ENCODE data around the gene PALLD. TPM values are rescaled to one million over a fixed set of nuclear protein-coding genes. Genes with fewer than 3 reads are reported as not detected.

The PALLD gene
- total RNA-seq, 6 experiments from 2014 or later: 7.7 to 81.6 (median 24.8) TPM

GRCh38 chr4:168621806-168622589, 125.1 kb downstream of the PALLD start:
- no peak overlapping the region for H3K27ac ChIP-seq
- H3K27me3 ChIP-seq: no peaks in the 10 kb centered on the region
- H3K4me3 ChIP-seq: no peak overlapping the region
- no peaks in the 10 kb centered on the region for H3K36me3 ChIP-seq
- DNase-seq (no peak), ATAC-seq (no peak)
- intact Hi-C loops (cut with DNase I): no loop called here
- no peak for TF ChIP-seq CTCF (IDR thresholded peaks at IDR 0.05)
- TF ChIP-seq POLR2A (IDR thresholded peaks at IDR 0.05): no peak
- WGBS (ENCODE audit: insufficient coverage, low coverage, low lambda C conversion rate, missing lambda C conversion rate): 73% methylated on average over 9 of the region's 9 CpGs
- H3K9me3 ChIP-seq: no peaks in the 10 kb centered on the region
- H3K4me1 ChIP-seq: no peaks in the 10 kb centered on the region

DNA sequence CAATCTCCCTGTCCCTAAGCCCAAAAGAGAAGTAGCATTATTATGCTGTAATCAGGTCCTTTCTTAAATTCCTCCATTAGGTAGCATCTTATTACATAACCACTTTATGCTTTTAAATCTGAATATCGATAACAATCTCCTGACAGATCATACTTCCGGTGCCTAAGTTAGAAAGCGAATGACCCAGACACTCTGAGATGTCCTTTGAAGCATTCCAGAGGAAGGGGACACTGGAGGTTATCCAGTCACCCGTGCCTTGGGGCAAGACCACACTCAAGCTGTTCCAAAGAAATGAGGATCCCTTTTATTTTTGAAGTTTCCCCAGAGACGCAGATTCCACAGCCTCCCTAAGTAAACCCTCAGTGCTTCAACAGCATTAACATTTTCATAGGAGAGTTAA, 125.7 kb downstream of the PALLD start:
- DNase-seq: no peak
- 54% methylated on average over 5 of the region's 5 CpGs for WGBS (ENCODE audit: insufficient coverage, low coverage, low lambda C conversion rate, missing lambda C conversion rate)
- intact Hi-C loops (cut with DNase I): no loop called here
- no peaks in the 10 kb centered on the region for H3K36me3 ChIP-seq
- H3K4me3 ChIP-seq: no peak overlapping the region
- no peak for ATAC-seq
- H3K27me3 ChIP-seq: no peaks in the 10 kb centered on the region
- no peaks in the 10 kb centered on the region for H3K4me1 ChIP-seq
- no peak overlapping the region for H3K27ac ChIP-seq
- no peak for TF ChIP-seq POLR2A (IDR thresholded peaks at IDR 0.05)
- TF ChIP-seq CTCF (IDR thresholded peaks at IDR 0.05): no peak
- no peaks in the 10 kb centered on the region for H3K9me3 ChIP-seq

GRCh38 chr4:168623011-168623410, 126.2 kb downstream of the PALLD start:
- no peaks in the 10 kb centered on the region for H3K36me3 ChIP-seq
- no peak overlapping the region for H3K4me3 ChIP-seq
- ATAC-seq (no peak), DNase-seq (no peak)
- no peaks in the 10 kb centered on the region for H3K4me1 ChIP-seq
- H3K27ac ChIP-seq: no peak overlapping the region
- no peaks in the 10 kb centered on the region for H3K27me3 ChIP-seq
- TF ChIP-seq CTCF (IDR thresholded peaks at IDR 0.05): no peak
- TF ChIP-seq POLR2A (IDR thresholded peaks at IDR 0.05): no peak
- intact Hi-C loops (cut with DNase I): no loop called here
- no peaks in the 10 kb centered on the region for H3K9me3 ChIP-seq

DNA sequence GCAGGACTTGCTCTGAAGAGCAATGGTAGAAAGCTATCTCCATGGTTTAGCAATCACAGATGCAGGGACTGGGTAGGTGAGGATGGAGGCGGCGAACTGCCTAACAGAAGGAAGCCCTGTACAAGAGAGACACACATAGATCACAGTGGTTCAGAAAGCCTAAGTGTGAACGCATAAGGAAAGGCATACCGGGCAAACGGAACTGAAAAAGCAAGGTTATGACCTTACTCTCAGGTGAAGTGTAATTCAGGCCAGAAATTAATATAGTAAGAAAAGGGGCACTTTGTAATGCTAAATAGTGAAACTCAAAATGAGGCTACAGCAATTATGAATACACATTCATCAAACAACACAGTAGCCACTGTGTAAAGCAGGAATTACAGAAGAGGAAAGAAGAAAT, 126.6 kb downstream of the PALLD start:
- ATAC-seq (no peak), DNase-seq (no peak)
- no peaks in the 10 kb centered on the region for H3K4me1 ChIP-seq
- no peak overlapping the region for H3K27ac ChIP-seq
- WGBS (ENCODE audit: insufficient coverage, low coverage, low lambda C conversion rate, missing lambda C conversion rate): 85% methylated on average over 5 of the region's 5 CpGs
- no peaks in the 10 kb centered on the region for H3K9me3 ChIP-seq
- H3K36me3 ChIP-seq: no peaks in the 10 kb centered on the region
- intact Hi-C loops (cut with DNase I): no loop called here
- H3K27me3 ChIP-seq: no peaks in the 10 kb centered on the region
- no peak for TF ChIP-seq POLR2A (IDR thresholded peaks at IDR 0.05)
- no peak for TF ChIP-seq CTCF (IDR thresholded peaks at IDR 0.05)
- H3K4me3 ChIP-seq: no peak overlapping the region

Data from right lobe of liver (tissue), 6 donors.